ENCODE results near the gene PPP2R2B.
"Not testable (repeated sequence)": the region's sequence is repeated elsewhere in the genome, so short reads cannot be mapped to it uniquely, and the experiment has no call there.

GRCh38 chr5:146609731-146610130 is 268.8 kb downstream of the PPP2R2B start:
- TF ChIP-seq YY1 (IDR thresholded peaks at IDR 0.05; ENCODE audit: insufficient read depth, insufficient read length); ZNF274 (IDR thresholded peaks at IDR 0.05; ENCODE audit: low read depth, low read length): not testable (repeated sequence)

All from NT2/D1 (cell line).